Brain microvascular endothelial cell (primary cell): ENCODE results near the gene ZNF492.

Experiments
- DNase-seq: peaks from one replicate; pipeline ENCODE4 v3.0.0-alpha.2; 2020
- H3K27ac ChIP-seq: fragments of 250-450 bp; sonication (Bioruptor Pico); 2 replicates; pipeline ENCODE4 v1.5.1; 2020; ENCODE audit warnings: mild to moderate bottlenecking, moderate library complexity
- H3K27me3 ChIP-seq: fragments of 250-450 bp; sonication (Bioruptor Pico); replicated peaks from 2 replicates; pipeline ENCODE4 v1.5.1; 2020; ENCODE audit warnings: mild to moderate bottlenecking
- H3K36me3 ChIP-seq: fragments of 250-450 bp; sonication (Bioruptor Pico); replicated peaks from 2 replicates; pipeline ENCODE4 v1.5.1; 2020; ENCODE audit warnings: mild to moderate bottlenecking
- H3K4me3 ChIP-seq: 2 replicates; pipeline ENCODE4 v1.5.1; 2011; ENCODE audit warnings: low read depth, mild to moderate bottlenecking, control low read depth, low read length, moderate library complexity
- CTCF ChIP-seq: IDR thresholded peaks from 2 replicates; pipeline ENCODE4 v1.5.1; 2011; ENCODE audit warnings: low read depth, mild to moderate bottlenecking, moderate library complexity, low read length, control low read depth, inconsistent platforms; ENCODE audit errors: missing control alignments
- in situ Hi-C: cut with HindIII; loops from 2 replicates; pipeline ENCODE4 v1.10.0; 2017; ENCODE audit warnings: low sequenced_read_pairs, low pct_ligation_motif_present

The ZNF492 gene

GRCh38 chr19:22606954-22607652 lies 27.0 kb upstream of the ZNF492 start:
- no peak for DNase-seq
- H3K27ac ChIP-seq = no peak overlapping the region
- H3K36me3 ChIP-seq = no peaks in the 10 kb centered on the region
- H3K27me3 ChIP-seq = no peaks in the 10 kb centered on the region
- H3K4me3 ChIP-seq = no peak overlapping the region
- in situ Hi-C loops = no loop called here
- TF ChIP-seq CTCF = no peak

- Histone ChIP-seq H3K27ac (no peak overlapping the region), H3K36me3 (no peaks in the 10 kb centered on the region), H3K4me3 (no peak overlapping the region), H3K27me3 (no peaks in the 10 kb centered on the region)
- DNase-seq = no peak
- in situ Hi-C loops = no loop called here
- no peak for TF ChIP-seq CTCF
Measured at GRCh38 chr19:22607653-22608430, 26.3 kb upstream of the ZNF492 start.

GRCh38 chr19:22608441-22608840 lies 25.7 kb upstream of the ZNF492 start:
- no peak for DNase-seq
- no peak overlapping the region for H3K27ac ChIP-seq
- H3K36me3 ChIP-seq = no peaks in the 10 kb centered on the region
- no peak overlapping the region for H3K4me3 ChIP-seq
- in situ Hi-C loops = no loop called here
- no peaks in the 10 kb centered on the region for H3K27me3 ChIP-seq
- TF ChIP-seq CTCF = no peak

- no peaks in the 10 kb centered on the region for H3K36me3 ChIP-seq
- H3K27ac ChIP-seq = no peak overlapping the region
- TF ChIP-seq CTCF = no peak
- no peak overlapping the region for H3K4me3 ChIP-seq
- no peak for DNase-seq
- in situ Hi-C loops = no loop called here
- H3K27me3 ChIP-seq = no peaks in the 10 kb centered on the region
Measured at GRCh38 chr19:22609630-22610029, 24.5 kb upstream of the ZNF492 start.

GRCh38 chr19:22610121-22610520 lies 24.0 kb upstream of the ZNF492 start:
- H3K27me3 ChIP-seq = no peaks in the 10 kb centered on the region
- no peak for DNase-seq
- H3K36me3 ChIP-seq = no peaks in the 10 kb centered on the region
- no peak overlapping the region for H3K27ac ChIP-seq
- in situ Hi-C loops = no loop called here
- TF ChIP-seq CTCF = no peak
- no peak overlapping the region for H3K4me3 ChIP-seq
